HEK293T (cell line): ENCODE measurements around the gene RNU6-9.

ENCODE experiments used
- ELF4 ChIP-seq: fragments of 450-650 bp; IDR thresholded peaks from 2 replicates; pipeline ENCODE4 v1.6.1; 2017; ENCODE audit warnings: antibody characterized with exemption
- FOXK2 ChIP-seq: fragments of 450-650 bp; IDR thresholded peaks from 2 replicates; pipeline ENCODE4 v1.6.1; 2016; ENCODE audit warnings: mild to moderate bottlenecking
- L3MBTL2 ChIP-seq: fragments of 450-650 bp; conservative IDR thresholded peaks from 2 replicates; pipeline ENCODE4 v1.6.1; 2016; ENCODE audit warnings: mild to moderate bottlenecking
- NFRKB ChIP-seq: fragments of 450-650 bp; IDR thresholded peaks from 2 replicates; pipeline ENCODE4 v1.6.1; 2016; ENCODE audit warnings: mild to moderate bottlenecking, moderate library complexity
- SP1 ChIP-seq: fragments of 450-650 bp; IDR thresholded peaks from 2 replicates; pipeline ENCODE4 v1.6.1; 2017
- SUZ12 ChIP-seq: fragments of 450-650 bp; IDR thresholded peaks from 2 replicates; pipeline ENCODE4 v1.6.1; 2016; ENCODE audit warnings: mild to moderate bottlenecking

GRCh38 chr19:904545-904944 is 11.3 kb downstream of the RNU6-9 start:
- TF ChIP-seq NFRKB, result no peak
- TF ChIP-seq SUZ12, result no peak
- no peak for TF ChIP-seq SP1
- TF ChIP-seq L3MBTL2, result no peak
- no peak for TF ChIP-seq ELF4
- no peak for TF ChIP-seq FOXK2
